SKM-1 treated with dmso at 0.1 percent for 144 hours (cell line): Measurements from ENCODE around the gene TCTN3.
"Not testable (repeated sequence)": the region's sequence is repeated elsewhere in the genome, so short reads cannot be mapped to it uniquely, and the experiment has no call there.

Experiments used
- DNase-seq: peaks from one replicate; lab custom pipeline; 2025; ENCODE audit not compliant: unreplicated experiment; lab: John Stamatoyannopoulos, UW

The TCTN3 gene

DNA sequence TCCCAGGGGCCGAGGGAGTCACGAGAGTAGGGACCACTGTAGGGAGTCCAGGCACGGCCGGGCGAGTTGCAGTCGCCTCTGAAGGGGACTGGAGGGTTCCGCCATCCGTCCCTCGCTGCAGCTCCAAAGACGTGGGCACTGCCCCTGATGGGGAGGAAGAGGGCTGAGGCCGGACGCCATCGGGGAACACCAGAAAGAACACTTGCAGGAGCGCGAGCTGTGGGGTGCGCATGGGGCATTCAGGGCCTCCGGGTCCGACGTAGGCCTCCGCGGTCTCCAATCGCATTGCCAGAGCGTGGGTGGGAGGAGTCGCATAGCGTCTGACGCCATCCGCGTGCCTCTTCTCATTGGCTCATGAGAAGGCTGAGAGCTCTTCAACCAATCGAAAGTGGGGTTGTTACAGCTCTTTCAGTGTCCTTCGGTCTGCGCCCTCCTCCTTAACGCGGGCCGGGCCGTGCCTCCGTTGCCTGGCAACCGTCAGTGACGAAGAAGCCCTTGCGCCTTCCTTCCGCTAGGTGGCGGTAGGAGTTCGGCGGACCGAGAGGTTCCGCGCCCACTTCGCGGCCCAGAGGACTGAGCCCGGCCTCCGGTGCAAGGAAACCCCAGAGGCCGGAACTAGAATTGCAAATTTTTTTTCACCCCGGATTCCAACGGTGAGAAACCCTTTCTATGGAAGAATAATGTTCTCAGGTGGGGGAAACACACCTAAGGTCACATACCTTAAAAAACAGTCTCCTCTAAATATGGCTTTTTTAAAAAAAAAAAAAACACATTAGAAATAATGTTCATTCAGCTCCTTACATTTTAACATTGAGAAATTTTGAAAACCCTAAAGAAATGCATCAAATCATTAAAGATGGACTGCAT lies at the start of gene TCTN3:
TCTN3 (minus strand) TSS at position 260 of the 867 bp plus-strand sequence; CDS start at position 232, 28 bp downstream.
- DNase-seq, result peak; percentile 99

DNA sequence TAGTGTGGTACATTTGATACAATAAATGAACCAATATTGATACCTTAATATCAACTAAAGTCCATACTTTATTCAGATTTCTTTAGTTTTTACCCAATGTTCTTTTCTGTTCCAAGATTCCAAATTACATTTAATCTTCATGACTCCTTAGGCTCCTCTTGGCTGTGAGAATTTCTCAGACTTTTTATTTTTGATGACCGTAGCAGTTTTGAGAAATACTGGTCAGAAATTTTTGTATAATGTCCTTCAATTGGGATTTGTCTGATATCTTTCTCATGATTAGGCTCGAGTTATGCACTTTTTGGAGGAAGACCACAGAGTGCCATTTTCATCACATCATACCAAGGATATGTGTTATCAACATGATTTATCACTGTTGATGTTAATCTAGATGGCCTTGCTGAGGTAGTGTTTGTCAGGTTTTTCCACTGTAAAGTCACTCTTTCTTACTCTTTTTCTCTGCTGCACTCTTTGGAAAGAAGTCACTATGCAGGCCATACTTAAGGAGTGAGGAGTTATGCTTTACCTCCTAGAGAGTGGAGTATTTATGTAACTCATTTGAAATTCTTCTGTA lies 49.3 kb upstream of the TCTN3 start:
- no peak for DNase-seq

- no peak for DNase-seq
Observed at GRCh38 chr10:95742485-95742884, 48.8 kb upstream of the TCTN3 start.

- no peak for DNase-seq
Observed at GRCh38 chr10:95741807-95742467, 48.2 kb upstream of the TCTN3 start.

DNA sequence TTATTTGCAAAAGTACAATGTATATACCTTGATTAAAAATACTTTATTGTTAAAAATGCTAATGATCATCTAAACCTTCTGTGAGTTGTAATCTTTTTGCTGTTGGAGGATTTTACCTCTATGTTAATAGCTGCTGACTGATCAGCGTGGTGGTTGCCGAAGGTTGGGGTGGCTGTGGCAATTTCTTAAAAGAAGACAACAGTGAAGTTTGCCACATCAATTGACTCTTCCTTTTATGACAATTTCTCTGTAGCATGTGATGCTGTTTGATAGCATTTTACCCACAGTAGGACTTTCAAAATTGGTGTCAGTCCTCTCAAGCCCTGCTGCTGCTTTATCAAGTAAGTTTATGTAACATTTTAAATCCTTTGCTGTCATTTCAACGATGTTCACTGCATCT lies 45.3 kb upstream of the TCTN3 start:
- no peak for DNase-seq

DNA sequence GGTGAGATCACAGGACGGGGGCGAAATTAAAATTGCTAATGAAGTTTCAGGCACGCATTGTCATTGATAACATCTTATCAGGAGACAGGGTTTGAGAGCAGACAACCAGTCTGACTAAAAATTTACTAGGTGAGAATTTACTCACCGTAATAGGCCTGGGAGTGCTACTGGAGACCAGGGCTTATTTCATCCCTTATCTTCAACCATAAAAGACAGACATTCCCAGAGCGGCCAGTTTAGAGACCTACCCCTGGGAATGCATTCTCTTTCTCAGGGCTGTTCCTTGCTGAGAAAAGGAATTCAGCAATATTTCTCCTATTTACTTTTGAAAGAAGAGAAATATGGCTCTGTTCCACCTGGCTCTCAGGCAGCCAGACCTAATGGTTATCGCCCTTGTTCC lies 39.2 kb upstream of the TCTN3 start:
- DNase-seq, result not testable (repeated sequence)

GRCh38 chr10:95730233-95730632 lies 36.5 kb upstream of the TCTN3 start:
- no peak for DNase-seq

GRCh38 chr10:95729323-95730055 lies 35.8 kb upstream of the TCTN3 start:
- DNase-seq, result no peak

DNA sequence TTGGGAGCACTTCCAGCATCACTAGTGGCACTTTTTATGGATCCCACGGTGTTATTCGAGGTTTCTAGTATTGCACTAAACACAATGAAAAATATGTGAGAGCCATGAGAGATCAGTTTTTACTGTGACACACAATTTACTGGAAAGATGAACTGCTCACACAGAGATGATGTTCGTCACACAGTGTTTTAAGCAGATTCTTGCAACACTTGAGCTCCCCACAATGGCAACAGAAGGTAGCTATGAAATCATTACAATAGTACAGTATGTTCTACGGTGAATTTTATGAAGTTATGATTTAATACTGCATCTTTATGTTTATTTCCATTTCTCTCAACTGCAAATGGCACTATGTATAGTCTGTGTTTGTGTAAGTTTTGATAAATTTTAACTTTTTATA lies 34.8 kb upstream of the TCTN3 start:
- no peak for DNase-seq

DNA sequence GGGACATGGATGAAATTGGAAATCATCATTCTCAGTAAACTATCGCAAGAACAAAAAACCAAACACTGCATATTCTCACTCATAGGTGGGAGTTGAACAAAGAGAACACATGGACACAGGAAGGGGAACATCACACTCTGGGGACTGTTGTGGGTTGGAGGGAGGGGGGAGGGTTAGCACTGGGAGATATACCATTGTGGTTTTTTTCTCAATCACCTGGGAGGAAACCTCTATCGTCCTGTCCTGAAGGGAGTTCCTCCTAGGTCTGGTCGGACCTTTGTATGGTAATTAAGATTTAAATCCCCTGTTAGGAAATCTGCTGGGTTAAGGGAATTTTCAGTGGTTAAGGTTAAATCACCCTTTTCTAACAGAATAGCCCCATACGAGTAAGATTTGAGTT lies 28.8 kb upstream of the TCTN3 start:
- peak; percentile 30 for DNase-seq

DNA sequence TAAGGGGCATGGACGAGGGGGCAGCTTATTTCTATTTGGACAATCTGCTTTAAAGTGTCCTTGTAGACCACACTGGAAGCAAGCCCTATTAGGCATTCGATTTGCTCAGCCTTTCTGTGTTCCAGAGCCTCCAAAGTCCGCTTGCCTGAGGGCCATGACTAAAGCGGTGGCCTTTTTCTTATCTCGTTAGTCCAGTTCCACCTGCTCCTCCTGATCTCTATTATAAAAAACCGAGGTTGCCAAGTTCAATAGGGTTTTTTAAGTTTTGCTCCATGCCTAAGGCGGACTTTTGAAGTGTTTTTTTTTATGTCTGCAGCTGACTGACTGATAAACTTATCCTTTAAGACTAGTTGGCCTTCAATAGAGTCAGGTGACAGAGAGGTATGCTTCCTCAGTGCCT lies 27.0 kb upstream of the TCTN3 start:
- not testable (repeated sequence) for DNase-seq

- no peak for DNase-seq
Observed at GRCh38 chr10:95716866-95717265, 23.1 kb upstream of the TCTN3 start.

- no peak for DNase-seq
Observed at GRCh38 chr10:95716466-95716865, 22.7 kb upstream of the TCTN3 start.

DNA sequence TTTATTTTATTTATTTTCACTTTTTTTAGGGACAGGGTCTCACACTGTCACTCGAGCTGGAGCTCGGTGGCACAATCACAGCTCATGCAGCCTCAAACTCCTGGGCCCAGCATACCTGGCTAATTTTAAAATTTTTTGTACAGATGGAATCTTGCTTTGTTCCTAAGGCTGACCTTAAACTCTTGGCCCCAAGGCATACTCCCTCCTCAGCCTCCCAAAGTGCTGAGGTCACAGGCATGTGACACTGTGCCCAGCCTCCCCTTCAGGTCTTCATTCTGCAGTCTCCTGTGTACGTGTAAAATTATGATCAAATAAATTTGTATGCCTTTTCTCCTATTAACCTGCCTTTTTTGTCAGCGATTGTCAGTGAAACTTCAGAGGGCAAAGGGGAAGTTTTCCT lies 17.8 kb upstream of the TCTN3 start:
- DNase-seq, result no peak

GRCh38 chr10:95706990-95707389 lies 13.3 kb upstream of the TCTN3 start:
- DNase-seq, result no peak

DNA sequence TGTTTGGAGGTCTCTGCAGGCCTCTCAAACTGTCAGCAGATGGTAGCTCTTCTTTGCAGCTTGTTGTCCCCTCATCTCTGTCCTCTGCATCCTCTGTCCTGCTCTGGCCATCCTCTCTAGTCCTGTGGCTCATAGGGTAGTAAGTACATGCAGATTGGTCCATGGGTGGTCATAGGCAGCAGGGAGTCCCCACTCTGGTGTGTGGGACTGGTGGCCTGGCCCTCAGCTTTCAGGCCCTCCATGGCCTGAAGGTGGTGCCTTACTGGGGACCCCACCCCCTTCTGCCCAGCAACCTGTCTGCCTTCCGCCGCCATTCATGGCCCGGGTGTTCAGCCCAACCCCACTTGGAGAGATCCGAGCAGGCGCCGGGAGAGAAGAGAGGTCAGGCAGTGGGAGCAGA lies 12.8 kb upstream of the TCTN3 start:
- no peak for DNase-seq

DNA sequence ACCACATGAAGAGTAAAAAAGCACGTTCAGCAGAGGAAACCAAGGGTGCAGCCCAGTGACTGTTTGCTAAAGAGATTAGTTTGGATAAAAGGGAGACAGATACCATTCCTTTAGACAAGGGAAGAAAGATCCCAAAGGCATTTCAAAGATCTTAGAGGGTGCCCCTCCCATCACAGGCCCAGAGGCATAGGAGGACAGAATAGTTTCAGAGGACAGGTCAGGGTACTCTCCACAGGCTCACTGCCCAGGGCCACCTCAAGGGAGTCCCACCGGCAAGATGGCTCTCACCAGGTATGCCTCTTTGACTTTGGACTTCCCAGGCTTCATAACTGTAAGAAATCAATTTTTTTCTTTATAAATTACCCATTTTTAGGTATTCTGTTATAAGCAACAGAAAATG lies 4.7 kb upstream of the TCTN3 start:
- DNase-seq, result no peak

- peak; percentile 71 for DNase-seq
Observed at GRCh38 chr10:95697429-95697828, 3.7 kb upstream of the TCTN3 start.

DNA sequence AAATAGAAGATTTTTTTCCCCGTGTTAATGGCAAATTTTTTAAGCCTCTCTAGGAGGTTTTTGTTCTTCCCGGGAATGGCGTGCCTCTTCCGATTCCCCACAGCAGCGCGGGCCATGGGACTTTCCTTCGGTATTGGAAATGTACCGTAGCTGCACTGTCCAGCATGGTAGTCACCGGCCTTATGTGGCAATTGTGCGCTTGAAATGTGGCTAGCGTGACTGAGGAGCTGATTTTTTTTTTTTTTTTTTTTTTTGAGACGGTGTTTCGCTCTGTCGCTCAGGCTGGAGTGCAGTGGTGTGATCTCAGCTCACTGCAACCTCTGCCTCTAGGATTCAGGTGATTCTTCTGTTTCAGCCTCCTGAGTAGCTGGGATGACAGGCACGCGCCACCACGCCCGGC lies 938 bp upstream of the TCTN3 start:
- no peak for DNase-seq

- no peak for DNase-seq
Observed at GRCh38 chr10:95693071-95693667, 558 bp downstream of the TCTN3 start.

DNA sequence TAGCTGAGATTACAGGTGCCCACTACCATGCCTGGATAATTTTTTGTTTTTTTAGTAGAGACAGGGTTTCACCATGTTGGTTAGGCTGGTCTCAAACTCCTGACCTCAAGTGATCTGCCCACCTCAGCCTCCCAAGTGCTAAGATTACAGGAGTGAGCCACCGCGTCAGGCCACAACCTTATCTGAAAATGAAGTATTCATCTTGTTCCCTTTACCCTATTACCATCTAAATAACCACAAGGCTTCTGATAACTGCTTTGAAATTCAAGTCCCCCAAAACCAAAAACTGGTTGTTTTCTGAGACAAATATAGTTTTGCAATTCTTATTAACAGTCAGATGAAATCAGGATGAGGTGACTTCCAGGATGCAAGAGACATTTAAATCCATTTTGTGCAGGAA lies 2.4 kb downstream of the TCTN3 start:
- no peak for DNase-seq
